ENCODE data around the gene SEC22C.
"Not testable (repeated sequence)": the region's sequence is repeated elsewhere in the genome, so short reads cannot be mapped to it uniquely, and the experiment has no call there.

Gene SEC22C

DNA sequence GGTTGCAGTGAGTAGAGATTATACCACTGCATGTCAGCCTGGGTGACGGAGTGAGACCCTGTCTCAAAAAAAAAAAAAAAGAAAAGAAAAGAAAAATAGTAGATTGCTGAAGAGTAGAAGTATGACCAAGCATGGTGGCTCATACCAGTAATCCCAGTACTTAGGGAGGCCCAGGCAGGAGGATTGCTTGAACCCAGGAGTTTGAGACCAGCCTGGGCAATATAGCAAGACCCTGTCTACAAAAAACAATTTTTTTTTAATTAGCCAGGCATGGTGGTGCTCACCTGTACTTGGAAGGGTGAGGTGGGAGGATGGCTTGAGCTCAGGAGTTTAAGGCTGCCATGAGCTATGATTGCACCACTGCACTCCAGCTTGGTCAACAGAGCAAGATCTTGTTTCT is 21.2 kb upstream of the SEC22C start:
- TF ChIP-seq, protein P1, sequence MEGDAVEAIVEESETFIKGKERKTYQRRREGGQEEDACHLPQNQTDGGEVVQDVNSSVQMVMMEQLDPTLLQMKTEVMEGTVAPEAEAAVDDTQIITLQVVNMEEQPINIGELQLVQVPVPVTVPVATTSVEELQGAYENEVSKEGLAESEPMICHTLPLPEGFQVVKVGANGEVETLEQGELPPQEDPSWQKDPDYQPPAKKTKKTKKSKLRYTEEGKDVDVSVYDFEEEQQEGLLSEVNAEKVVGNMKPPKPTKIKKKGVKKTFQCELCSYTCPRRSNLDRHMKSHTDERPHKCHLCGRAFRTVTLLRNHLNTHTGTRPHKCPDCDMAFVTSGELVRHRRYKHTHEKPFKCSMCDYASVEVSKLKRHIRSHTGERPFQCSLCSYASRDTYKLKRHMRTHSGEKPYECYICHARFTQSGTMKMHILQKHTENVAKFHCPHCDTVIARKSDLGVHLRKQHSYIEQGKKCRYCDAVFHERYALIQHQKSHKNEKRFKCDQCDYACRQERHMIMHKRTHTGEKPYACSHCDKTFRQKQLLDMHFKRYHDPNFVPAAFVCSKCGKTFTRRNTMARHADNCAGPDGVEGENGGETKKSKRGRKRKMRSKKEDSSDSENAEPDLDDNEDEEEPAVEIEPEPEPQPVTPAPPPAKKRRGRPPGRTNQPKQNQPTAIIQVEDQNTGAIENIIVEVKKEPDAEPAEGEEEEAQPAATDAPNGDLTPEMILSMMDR (IDR thresholded peaks at IDR 0.05; ENCODE audit: low read depth, low read length) = no peak
- DNase-seq (ENCODE audit: extremely low read depth, low read depth) = no peak

DNA sequence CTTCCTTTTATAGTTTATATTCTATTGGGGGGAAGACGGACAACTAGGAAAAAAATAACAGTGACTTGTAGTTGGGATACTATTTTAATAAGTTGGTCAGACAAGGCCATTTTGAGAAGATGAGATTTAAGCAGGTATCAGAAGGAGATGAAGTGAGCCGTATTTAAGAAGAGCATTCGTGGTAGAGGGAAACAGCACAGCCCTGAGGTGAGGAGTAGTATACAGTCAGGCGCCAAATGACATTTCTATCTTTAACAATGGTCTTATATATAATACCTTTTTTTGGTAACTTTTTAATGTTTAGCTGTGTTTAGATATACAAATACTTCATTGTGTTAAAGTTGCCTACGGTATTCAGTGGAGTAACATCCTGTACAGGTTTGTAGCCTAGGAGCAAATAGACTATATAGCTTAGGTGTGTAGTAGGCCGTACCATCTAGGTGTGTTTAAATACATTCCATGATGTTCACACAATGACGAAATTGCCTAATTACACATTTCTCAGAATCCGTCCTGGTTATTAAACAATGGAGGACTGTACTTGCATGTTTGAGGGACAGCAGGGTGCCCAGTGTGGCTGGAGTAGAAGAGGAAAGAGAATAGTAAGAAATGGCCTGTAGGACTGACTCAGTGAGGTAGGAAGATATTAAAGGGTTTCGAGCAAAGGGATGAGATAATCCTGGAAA is 20.3 kb upstream of the SEC22C start:
- TF ChIP-seq, protein P1 (IDR thresholded peaks at IDR 0.05; ENCODE audit: low read depth, low read length) = peak; percentile 9
- no peak for DNase-seq (ENCODE audit: extremely low read depth, low read depth)

DNA sequence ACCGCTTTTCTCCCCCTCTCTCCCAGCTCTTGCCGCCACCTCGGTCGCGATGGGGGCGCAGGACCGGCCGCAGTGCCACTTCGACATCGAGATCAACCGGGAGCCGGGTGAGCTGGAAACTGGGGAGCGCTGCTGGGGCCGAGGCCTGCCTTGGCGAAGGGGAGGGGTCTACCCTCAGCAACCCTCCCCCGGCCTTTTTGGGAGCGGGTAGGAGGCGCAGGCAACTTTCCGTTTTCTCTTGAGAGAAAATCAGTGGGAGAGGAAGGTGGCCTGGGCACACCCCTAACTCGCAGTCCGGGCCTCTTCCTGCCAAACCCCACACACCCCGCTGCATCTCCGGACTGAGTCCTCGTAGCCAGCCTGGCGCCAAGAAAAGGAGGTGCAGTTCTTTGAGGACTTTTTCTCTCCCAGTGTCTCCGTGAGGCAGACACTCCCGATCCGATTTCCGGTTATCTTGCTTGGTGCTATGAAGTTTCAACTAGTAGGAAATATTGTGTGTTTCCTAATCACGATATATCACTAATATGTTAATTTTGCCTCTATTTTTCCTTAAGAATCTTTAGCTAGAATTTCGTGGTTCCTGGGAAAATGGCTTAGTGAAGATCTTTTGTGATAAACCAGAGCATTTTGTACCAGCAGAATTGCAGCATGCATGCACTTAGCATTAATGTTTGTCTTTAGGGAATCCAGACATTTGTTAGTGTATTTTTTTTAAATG is 19.4 kb upstream of the SEC22C start:
- TF ChIP-seq, protein P1 (IDR thresholded peaks at IDR 0.05; ENCODE audit: low read depth, low read length) = no peak; the same call in 1 of the 2 replicates
- DNase-seq (ENCODE audit: extremely low read depth, low read depth) = no peak

DNA sequence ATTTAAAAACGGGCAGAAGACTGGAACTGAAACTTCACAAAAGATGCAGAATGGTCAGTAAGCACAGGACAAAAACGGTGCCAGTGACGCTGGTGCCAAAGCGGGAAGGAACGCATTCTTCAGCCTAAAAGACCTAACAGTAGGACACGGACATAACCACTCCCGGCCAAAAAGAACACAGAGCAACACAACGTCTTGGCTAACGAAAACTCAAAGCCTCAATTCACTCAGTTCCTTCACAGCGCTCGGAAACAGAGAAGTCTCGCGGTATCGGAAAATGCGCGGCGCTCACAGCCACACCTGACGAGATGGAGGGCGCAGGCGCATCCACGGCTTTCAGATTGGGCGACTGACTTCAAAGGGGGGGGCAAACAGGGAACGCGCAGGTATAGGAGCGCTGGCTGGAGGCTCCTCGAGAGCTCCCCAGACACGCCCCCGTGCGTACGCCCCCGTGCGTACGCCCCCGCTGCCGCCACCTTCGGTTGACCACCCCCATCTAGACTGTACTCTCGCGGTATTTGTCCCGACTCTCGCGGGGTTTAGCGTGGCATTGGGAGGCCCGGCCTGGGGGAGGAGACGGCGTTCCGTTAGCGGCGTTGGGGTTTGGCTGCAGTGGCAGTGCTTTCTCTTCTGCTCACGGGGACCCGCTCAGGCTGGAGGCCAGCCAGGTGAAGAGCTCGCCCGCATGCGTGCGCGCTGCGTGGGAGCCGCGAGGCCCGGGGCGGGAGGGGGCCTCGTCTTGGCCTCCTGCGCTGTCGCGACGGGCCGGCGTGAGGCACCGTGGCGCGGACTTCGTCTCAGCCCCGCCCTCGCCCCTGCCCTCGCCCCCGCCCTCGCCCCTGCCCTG is 18.6 kb upstream of the SEC22C start, which contains the start of gene NKTR:
NKTR (plus strand) TSS at position 576 of the 847 bp plus-strand sequence. CDS start 321 bp downstream, outside the sequence.
- DNase-seq (ENCODE audit: extremely low read depth, low read depth) = peak; percentile 92
- TF ChIP-seq, protein P1 (IDR thresholded peaks at IDR 0.05; ENCODE audit: low read depth, low read length) = no peak

DNA sequence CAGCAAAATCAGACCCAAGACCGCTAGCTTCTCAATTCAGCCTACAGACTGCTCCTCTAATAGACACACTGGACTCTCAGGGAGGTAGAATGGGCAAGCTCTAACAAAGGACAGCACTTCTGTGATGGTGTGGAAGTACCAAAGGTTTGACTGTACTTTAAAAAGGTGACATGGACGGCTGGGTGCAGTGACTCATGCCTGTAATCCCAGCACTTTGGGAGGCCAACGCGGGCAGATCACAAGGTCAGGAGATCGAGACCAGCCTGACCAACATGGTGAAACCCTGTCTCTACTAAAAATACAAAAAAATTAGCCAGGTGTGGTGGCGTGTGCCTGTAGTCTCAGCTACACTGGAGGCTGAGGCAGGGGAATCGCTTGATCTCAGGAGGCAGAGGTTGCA is 15.3 kb upstream of the SEC22C start:
- DNase-seq (ENCODE audit: extremely low read depth, low read depth) = not testable (repeated sequence)

DNA sequence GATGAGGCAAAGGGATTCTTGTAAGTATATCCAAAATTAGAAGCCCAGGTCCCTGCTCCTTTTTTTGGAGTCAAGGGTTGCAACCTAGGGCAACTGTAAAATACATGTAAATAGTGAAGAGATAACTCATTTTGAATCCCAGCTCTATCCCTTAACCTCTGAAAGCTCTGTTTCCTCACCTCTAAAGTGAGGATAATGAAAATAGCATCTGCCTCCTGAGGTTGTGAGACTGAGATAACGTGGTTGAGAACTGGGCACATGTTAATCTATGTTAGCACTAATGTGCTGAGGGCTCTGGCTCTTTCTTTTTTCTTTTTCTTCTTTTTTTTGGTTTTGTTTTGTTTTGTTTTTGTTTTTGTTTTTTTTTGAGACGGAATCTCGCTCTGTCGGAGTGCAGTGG is 13.9 kb upstream of the SEC22C start:
- TF ChIP-seq, protein P1 (IDR thresholded peaks at IDR 0.05; ENCODE audit: low read depth, low read length) = no peak
- DNase-seq (ENCODE audit: extremely low read depth, low read depth) = no peak

DNA sequence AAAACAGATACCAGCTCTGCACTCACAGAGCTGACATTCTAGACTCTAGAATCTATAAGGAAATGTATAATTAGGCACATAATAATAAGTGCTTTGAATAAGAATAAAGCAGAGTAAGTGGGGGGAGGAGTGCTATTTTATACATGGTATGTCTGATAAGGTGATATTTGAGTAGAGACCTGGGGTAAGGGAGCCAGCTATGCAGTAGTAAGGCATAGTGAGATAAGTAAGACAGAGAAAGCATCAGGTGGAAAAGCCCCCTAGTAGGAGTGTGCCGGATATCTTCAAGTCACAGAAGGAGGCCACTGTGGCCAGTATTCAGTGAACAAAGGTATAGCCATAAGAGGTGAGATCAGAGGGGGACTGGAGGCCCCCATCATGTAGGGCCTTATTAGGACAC is 11.9 kb upstream of the SEC22C start:
- TF ChIP-seq, protein P1 (IDR thresholded peaks at IDR 0.05; ENCODE audit: low read depth, low read length) = no peak

More for the DNA sequence above, 11.9 kb upstream of the SEC22C start:
- no peak for DNase-seq (ENCODE audit: extremely low read depth, low read depth)
